ENCODE data around the gene LIM2.

GRCh38 chr19:51387924-51388389 lies at the start of gene LIM2:
- TF ChIP-seq, protein P1, sequence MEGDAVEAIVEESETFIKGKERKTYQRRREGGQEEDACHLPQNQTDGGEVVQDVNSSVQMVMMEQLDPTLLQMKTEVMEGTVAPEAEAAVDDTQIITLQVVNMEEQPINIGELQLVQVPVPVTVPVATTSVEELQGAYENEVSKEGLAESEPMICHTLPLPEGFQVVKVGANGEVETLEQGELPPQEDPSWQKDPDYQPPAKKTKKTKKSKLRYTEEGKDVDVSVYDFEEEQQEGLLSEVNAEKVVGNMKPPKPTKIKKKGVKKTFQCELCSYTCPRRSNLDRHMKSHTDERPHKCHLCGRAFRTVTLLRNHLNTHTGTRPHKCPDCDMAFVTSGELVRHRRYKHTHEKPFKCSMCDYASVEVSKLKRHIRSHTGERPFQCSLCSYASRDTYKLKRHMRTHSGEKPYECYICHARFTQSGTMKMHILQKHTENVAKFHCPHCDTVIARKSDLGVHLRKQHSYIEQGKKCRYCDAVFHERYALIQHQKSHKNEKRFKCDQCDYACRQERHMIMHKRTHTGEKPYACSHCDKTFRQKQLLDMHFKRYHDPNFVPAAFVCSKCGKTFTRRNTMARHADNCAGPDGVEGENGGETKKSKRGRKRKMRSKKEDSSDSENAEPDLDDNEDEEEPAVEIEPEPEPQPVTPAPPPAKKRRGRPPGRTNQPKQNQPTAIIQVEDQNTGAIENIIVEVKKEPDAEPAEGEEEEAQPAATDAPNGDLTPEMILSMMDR (IDR thresholded peaks at IDR 0.05), result no peak
- no peak for TF ChIP-seq POLR2A (IDR thresholded peaks at IDR 0.05)

All from thyroid gland (tissue), 4 donors.